Right ventricle myocardium inferior (tissue), 1 donor: ENCODE results near the gene C1QTNF7. TPM values are rescaled to one million over a fixed set of nuclear protein-coding genes. Genes with fewer than 3 reads are reported as not detected.

Source experiments
- ATAC-seq: fragments of 200-7000 bp; cut with Tn5 transposase; one replicate; pipeline ENCODE4 v1.9.1; 2020; ENCODE audit warnings: mild to moderate bottlenecking, moderate library complexity
- DNase-seq: peaks from one replicate; pipeline ENCODE4 v3.0.0; 2021; ENCODE audit errors: missing footprints
- intact Hi-C: fragments of 100-400 bp; cut with DNase I; formaldehyde crosslinking; loops from one replicate; pipeline ENCODE4 v1.11.0; 2022
- long read RNA-seq: library from polyadenylated mRNA; unstranded; transcript quantifications from one replicate; pipeline ENCODE4 v2.0.0, GENCODE V29; 2021
- total RNA-seq: library from RNA; stranded (reverse); fragmentation: NEBNext Ultra II Directional; extraction: Animal tissue kit (Norgen Biotek cat#: 25700); gene quantifications from one replicate; pipeline ENCODE4 v1.2.1, GENCODE V29; 2021
- donor health status: DM: no; HTN: yes; CAD: no; lungs with severe emphysema.

C1QTNF7 gene, protein sequence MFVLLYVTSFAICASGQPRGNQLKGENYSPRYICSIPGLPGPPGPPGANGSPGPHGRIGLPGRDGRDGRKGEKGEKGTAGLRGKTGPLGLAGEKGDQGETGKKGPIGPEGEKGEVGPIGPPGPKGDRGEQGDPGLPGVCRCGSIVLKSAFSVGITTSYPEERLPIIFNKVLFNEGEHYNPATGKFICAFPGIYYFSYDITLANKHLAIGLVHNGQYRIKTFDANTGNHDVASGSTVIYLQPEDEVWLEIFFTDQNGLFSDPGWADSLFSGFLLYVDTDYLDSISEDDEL
- total RNA-seq: 1.7 TPM
- long read RNA-seq, partial matches to known transcripts: 0 of 1 reads
- long read RNA-seq, other reads (novel, unspliced or antisense): 0 of 1 reads

DNA sequence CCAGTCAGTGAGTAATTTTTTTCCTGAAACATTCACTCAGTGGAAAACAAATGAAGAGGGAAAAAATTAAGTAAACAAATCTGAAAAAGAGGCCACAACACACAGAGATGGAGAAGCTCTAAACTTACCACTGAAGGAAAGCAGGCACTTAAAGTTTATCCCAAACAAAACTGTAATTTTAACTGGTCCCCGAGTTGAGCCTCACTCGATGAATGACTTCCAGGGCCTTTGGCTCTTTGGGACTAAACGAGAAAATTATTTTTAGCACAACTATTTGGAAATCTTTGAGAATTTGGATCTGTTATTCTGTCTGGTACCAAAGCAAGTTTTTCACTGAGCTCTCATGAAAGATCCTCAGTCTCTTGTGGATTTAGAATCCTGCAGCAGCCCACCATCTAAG lies at the start of gene C1QTNF7:
C1QTNF7 (plus strand) TSS at position 333 of the 400 bp plus-strand sequence. CDS start 7,711 bp downstream, outside the sequence.
- intact Hi-C loops: no loop called here
- DNase-seq: no peak

DNA sequence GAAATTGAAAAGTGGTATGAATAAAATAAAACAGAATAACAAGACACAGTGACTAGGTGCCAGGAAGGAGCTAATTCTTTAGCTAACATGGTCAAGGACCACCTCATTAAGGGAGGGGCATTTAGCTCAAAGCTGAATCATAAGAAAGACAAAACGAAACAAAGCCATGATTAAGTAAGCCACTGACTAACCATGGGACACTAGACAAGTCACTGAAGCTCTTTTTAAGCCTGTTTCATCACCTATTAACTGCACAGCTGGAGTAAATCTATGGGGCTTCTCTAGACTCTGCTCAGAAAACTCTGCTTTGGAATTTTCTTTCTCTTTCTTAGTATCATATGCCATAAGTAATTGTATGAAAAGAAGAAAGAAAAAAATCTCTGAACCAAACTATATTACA lies 49.8 kb upstream of the C1QTNF7 start:
- peak; percentile 59 for ATAC-seq
- DNase-seq: no peak
- intact Hi-C loops: no loop called here

More for the DNA sequence above, at the start of gene C1QTNF7:
- peak; percentile 70 for ATAC-seq

DNA sequence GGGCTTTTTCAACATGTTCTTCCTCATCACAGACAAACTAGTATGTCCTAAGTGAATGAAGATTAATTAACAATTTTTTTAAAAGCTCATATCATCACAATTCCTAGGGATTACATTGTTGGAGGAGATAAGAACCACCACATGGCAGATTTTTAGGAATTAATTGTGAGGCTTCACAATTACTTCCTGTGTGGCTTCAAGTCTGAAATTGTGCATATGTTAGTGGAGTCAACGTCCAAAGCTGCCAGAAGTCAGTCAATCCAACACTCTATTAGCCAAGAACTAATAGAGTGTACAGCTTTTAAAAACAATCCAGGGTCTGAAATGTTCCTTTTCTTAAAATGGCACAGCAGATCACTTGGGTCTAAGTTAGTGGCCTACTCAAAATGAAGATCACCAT lies 49.3 kb upstream of the C1QTNF7 start:
- ATAC-seq: no peak
- intact Hi-C loops: no loop called here
- DNase-seq: no peak

DNA sequence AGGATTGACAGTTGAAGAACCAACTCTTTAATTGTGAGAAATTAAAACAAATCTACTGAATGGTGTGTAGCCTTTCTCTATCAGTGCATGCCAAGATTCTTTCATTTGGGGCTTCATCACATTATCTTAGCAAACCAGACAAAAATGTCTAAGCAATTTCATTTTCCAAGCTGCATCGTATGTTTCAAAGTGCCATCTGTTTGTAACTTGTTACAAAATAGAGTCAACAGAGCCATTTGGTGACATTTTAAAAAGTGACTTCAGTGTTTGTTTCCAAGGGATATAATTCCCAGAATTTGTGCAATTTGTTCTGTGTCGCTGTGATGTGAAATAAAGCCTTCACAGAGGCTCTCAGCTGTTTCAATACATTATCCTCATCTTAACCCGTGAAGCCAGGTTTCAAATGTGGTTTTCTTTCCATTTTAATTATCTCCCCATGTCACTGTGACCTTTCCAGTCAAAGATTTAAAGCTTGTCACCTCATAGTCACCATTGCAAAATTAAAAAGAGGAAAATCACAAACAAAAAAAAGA lies 46.0 kb upstream of the C1QTNF7 start:
- ATAC-seq (no peak), DNase-seq (no peak)
- intact Hi-C loops: no loop called here

DNA sequence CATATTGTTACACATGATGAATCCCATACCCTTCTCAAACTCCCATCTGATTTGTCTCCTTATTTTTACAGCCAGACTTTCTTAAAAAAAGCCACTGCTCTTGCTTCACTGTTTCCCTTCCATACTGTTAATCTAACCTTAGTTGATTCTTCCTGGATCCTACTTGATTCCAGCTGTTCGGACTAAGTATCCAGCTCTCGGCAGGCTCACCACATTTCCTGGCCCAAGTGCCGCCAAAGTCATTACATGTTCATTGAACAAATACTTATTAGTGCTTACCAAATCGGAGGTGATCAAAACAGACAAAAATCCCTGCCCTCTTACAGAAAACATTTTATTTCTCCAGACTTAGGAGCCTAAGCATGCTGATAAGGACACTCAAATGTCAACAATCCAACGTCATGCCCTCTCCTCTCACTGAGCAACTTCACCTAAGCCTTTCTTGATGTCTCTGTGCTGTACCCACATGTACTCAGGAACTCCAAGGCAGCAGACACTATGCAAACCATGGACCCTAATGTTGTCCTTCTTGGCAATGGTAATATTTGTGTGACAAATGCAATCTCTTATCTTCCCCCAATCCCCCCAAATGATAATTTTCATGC lies 45.1 kb upstream of the C1QTNF7 start:
- ATAC-seq (no peak), DNase-seq (no peak)
- intact Hi-C loops: no loop called here

DNA sequence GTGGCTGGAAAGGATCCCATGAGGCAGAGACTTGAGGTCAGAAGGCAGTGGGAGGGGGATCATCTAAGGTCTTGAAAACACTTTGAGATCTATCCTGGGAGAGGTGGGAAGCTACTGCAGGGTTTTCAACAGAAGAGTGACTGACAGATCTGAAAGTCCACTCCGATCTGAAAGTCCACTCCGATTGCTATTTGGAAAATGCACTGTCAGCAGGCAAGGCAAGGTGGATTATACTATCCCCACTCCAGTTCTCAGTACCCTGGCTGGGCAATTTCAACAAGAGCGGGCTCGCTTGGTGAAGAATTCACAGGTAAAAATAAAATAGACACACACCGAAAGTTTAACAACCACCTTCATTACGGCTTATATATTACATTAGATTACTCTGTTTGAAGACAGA lies 42.3 kb upstream of the C1QTNF7 start:
- ATAC-seq (no peak), DNase-seq (no peak)
- intact Hi-C loops: no loop called here

DNA sequence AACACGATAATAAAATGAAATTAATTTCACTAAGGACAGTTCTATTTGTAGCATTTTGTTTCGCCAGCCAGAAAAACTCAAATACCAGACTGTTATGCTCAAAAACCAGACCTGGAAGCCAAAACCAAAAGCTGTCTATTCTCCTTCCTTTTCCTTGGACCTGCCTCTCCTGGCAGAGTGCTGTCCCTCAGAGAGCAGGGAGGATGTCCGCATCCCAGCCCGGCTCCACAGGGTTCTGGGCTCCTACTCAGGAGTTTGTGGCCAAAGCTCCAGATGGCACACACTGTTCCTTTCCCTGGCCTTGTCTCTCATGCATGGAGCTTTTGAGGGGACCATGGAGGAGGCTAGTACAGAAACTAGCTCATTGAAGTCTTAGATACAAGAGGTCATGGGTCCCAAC lies 41.9 kb upstream of the C1QTNF7 start:
- intact Hi-C loops: no loop called here
- peak; percentile 67 for DNase-seq
- peak; percentile 89 for ATAC-seq

DNA sequence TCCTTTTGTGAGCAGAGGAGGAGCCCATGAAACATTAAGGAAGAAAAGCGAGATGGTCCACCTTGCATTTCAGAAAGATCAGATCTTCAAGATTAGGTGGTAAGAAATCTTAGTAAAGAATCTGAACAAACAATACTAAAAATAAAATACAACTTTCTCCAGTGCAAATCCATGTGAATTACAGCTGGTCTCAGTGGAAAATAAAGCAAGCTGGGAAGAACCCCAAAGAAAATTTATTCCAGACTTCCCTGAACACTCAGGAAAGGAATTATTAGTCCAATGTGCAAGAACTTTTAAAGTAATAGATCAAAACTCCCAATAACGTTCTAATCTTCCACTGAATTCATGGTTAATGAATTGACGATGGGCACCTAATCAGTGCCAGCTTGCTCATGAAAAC lies 37.3 kb upstream of the C1QTNF7 start:
- intact Hi-C loops: no loop called here
- DNase-seq (no peak), ATAC-seq (no peak)

DNA sequence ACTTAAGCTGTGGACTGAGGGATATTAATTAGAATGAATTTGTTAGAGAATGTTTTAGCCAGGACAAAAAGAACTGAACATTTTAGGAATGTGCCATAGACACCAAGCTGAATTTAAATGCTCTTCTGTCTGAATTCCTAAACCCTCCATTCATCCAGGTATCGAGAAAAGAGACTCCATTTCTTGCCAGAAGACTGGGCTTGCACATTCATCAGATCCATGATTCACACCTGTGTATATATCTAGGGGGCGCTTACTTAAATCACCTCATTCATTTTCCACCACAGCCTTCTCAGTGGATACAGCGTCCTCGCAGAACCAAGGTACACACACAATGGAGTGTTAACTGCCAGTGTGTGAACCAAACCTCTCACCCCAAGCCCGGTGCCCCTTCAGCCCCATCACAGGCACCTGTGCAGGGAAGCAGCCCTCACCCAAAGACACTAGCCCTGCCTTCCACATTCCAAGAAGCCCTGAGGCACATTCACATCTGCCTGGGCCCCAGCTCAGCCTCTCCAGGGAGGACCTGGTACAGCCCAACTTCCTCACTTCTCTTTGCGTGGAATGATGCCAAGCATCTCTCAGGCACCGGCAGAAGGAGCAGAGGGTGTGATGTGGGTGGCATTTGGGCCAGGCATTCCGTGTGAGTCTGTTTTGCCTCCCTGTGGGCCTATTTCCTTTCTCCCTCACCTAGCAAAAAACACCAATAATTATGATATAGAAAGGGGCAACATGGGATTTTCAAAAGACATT lies 35.6 kb upstream of the C1QTNF7 start:
- DNase-seq (no peak), ATAC-seq (no peak)
- intact Hi-C loops: no loop called here

DNA sequence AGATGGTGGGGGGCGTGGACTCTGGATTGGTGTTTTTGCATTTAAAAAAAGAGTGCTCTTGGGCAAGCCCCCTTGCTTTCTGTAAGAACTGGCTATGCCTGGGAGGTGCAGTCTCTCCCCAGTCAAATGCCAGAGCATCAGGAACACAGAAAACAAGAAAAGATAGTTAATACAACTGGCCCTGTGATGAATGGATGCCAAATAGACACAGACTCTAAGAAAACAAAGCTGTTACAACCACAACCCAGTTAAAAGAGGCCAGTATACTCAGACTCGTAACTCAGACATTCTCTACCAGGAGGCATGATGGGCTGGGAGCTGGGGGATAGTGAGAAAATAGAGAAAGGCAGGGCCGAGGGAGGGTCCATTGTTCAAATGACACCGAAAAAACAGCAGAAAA lies 32.5 kb upstream of the C1QTNF7 start:
- ATAC-seq (no peak), DNase-seq (no peak)
- intact Hi-C loops: no loop called here

DNA sequence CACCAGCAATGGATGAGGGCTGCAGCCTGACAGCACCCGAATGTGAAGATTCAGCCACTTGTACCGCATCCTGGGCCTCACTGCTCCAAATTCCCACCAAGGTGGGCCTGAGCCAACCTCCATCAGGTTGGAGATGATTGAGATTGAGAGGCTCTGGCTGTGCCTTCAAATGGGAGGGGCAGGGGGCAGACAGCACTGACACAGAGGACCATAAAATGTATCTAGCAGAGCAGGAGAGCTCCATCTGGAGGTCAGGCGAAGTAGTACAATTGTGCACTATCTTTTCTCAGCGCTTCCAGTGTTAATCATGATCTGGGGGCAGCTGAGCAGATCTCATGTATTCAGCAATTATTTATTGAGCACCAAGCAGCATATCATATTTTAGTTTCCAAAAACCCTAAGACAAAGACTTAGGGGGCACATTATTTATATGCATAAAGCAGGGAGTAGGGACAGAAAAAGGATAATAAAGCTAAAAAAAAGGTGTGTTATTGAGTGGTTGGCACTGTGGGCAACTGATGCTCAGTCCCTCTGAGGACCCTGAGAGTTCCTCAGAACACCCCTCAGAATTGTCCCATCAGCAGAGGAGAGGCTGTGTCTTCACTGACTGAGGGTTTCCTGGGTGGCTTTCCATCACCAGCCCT lies 31.6 kb upstream of the C1QTNF7 start:
- DNase-seq: no peak
- intact Hi-C loops: loop anchor here (2.0 kb wide), 1 partner anchor 157 kb away; no protein-coding TSS in a partner anchor
- ATAC-seq: peak; percentile 56

DNA sequence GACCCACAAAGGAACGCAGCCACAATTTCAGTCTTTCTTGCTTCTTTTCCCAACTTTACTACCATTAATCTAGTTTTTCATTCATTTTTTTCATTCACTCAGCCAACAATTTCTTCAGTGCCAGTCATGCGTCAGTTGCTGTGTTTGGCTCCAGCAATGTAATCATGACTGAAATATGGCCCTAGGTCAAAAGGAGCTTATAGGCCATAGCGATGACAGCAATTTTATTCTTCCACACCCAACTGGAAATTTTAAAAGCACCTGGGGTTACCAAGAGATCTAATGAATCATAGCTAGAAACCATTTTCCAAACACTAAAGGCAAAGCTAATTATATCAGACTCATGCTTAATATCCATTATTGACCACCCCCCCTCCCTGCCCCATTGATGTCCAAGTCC lies 29.8 kb upstream of the C1QTNF7 start:
- DNase-seq (no peak), ATAC-seq (no peak)
- intact Hi-C loops: no loop called here

DNA sequence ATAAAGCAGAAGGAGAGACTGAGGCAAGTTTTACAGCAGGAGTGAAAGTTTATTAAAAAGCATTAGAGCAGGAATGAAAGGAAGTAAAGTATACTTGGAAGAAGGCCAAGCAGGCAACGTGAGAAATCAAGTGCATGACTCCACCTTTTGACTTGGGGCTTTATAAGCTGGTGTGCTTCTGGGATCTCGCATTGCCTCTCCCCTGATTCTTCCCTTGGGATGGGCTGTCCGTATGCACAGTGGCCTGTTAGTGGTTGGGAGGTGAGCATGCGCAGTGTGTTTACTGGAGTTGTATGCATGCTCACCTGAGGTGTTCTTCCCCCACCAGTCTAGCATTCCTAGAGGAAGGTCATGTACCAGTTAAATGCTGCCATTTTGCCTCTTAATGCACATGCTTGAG lies 29.1 kb upstream of the C1QTNF7 start:
- intact Hi-C loops: no loop called here
- DNase-seq (no peak), ATAC-seq (no peak)

DNA sequence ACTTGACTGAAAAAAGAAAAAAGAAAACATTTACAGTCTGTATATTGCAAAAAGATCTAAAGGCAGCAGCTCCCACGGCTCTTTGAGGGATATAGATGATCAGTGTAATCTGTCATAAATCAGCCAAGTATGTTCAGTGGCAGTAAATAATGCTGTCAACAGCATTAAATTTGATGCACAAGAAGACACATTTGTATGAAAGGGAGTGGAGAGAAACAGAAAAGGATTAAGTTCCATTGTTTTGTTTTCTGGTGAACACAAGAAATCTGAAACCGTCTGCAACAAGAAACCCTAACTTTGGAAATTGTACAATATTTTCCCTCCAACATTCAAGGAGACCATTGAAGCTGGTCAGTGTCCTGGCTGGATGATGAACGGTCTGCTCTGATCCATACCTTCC lies 27.6 kb upstream of the C1QTNF7 start:
- no peak for ATAC-seq
- intact Hi-C loops: no loop called here
- DNase-seq: no peak

DNA sequence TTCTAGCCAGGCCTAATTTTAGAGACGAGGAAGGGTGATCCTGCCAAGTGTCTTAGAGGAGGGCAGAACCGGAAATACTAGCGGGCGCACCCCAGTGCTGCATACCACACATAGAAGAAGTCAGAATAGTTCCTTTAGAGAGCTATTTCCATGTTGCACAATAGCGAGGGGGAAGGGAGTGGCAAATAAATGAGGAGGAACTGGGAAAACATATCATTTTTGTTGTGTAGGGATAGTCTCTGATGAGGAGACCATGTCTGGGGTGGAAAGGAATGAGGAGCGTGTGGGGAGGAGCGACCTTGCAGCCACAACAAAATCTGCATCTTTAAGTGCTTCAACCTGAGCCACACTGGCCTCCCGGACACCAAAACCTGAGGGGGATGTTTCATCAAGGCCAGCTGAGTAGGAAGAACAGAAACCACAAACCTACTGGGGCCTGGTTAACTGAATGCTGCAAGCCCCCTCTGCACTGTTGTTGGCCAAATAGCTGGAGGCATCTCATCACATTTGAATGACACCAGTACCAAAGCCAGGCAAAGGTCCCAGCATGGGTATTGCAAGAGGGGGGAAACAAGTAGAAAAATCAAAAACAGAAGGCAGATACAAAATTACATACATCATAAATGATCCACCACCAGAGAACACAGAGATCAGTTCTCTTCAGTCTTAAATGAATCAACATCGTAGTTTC lies 26.7 kb upstream of the C1QTNF7 start:
- ATAC-seq (peak; percentile 78), DNase-seq (peak; percentile 89)
- intact Hi-C loops: no loop called here

DNA sequence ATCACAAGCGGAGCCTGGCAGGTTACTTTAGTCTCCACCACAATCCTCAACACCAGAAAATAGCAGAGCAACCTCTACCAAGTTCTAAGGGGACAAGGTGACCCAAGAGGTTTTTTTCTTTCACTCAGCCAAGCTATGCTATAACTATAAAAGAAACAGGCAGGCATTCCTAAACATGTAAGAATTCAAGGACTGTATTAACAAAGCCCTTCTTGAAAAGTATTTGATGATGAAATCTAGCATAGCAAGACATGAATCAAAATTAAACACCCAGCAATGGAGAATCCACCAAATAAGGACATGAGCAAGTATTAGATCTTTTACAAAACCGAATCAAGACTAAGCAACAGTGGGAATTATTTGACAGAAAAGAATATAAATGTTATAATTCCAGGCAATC lies 25.7 kb upstream of the C1QTNF7 start:
- intact Hi-C loops: no loop called here
- ATAC-seq (no peak), DNase-seq (no peak)

DNA sequence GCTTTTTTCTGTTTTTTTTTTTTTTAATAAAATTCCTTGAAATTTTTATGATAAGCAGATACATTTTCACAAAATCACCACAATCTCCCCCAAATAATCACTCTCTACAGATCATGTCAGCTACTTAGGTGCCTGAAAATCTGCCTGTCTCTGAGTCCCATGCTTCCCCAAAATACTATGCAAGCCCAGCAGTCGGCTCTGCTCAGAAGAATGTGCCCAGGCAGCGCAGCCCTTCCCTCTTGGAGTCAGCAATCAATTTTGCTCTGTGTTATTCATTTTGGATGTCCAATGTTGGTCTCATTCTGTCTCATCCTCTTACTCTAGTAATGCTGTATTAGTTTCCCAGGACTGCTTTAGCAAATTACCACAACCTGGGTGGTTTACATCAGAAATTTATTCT lies 24.9 kb upstream of the C1QTNF7 start:
- intact Hi-C loops: no loop called here
- no peak for DNase-seq
- ATAC-seq: no peak

DNA sequence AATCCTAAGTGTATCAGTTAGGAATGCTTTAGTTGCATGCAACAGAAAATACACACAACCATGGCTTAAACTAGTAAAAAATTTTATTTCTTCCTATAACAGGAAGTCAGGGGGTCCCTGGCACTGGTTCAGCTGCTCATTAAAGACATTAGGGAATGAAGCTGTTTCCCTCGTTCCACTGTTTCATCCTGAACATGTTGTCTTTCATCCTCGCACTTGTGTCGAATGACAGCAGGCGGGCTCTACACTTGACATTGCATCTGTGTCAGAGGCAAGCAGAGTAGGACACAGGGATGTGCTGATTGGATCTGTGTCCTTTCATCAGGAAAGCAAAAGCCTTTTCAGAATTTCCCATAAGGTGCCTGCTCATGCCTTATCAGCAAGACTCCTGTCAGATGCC lies 22.8 kb upstream of the C1QTNF7 start:
- intact Hi-C loops: no loop called here
- DNase-seq: no peak
- peak; percentile 49 for ATAC-seq

DNA sequence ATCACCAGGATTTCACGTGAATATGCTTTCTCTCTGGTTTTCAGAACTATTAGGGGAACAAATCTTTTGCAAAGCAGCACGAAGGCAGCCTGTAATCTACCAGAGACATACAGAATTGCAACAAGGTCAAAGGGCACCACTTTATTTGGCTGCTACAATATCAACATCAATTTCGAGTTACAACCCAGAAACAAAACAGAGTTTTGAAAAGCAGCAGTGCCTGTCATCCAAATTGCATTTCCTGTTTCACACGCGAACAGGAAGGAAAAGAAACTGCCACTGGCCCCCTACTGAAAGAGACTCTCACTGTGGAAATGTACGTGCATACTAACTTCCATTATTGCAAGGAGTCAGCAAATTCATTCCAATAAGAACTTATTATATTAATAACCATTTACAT lies 17.1 kb upstream of the C1QTNF7 start:
- ATAC-seq (no peak), DNase-seq (no peak)
- intact Hi-C loops: no loop called here
